ENCODE measurements around the gene DNPH1. TPM values are rescaled to one million over a fixed set of nuclear protein-coding genes. Genes with fewer than 3 reads are reported as not detected.

DNPH1 gene
- total RNA-seq, 1 experiment from 2014 or later = 43.5 TPM

GRCh38 chr6:43274127-43274915 is 45.0 kb upstream of the DNPH1 start:
- Histone ChIP-seq H3K79me2 (ENCODE audit: low read depth) (no peaks in the 10 kb centered on the region), H3F3A (ENCODE audit: insufficient read depth, low read depth) (no peaks in the 10 kb centered on the region), H3K4me2 (no peak overlapping the region), H2AFZ (no peak overlapping the region), H3K27me3 (ENCODE audit: insufficient read depth, low read depth) (no peaks in the 10 kb centered on the region), H3K4me3 (no peak overlapping the region), H3K36me3 (ENCODE audit: low read depth) (no peaks in the 10 kb centered on the region), H3K9me3 (ENCODE audit: insufficient read depth, low read depth) (no peaks in the 10 kb centered on the region), H3K9me2 (ENCODE audit: insufficient read depth) (no peaks in the 10 kb centered on the region), H3K27ac (no peak overlapping the region), H3K4me1 (replicated peaks; ENCODE audit: insufficient read depth) (no peaks in the 10 kb centered on the region), H4K20me1 (ENCODE audit: insufficient read depth) (no peaks in the 10 kb centered on the region)
- no TSS peak for BruUV-seq (replicated peaks)
- ChIA-PET POLR2A (ENCODE audit: unreplicated experiment) (no interaction called here), CTCF (no interaction called here)
- intact Hi-C loops (cut with micrococcal nuclease; ENCODE audit: unreplicated experiment) = no loop called here
- no peak for DNase-seq
- TF ChIP-seq EZH2 (IDR thresholded peaks at IDR 0.05; ENCODE audit: low read depth) (no peak), CTCF (conservative IDR thresholded peaks at IDR 0.05) (no peak)

GRCh38 chr6:43273707-43274106 is 44.4 kb upstream of the DNPH1 start:
- ChIA-PET POLR2A (ENCODE audit: unreplicated experiment) (no interaction called here), CTCF (no interaction called here)
- Histone ChIP-seq H3F3A (ENCODE audit: insufficient read depth, low read depth) (no peaks in the 10 kb centered on the region), H3K9me2 (ENCODE audit: insufficient read depth) (no peaks in the 10 kb centered on the region), H3K27me3 (ENCODE audit: insufficient read depth, low read depth) (no peaks in the 10 kb centered on the region), H3K4me3 (no peak overlapping the region), H3K79me2 (ENCODE audit: low read depth) (no peaks in the 10 kb centered on the region), H2AFZ (no peak overlapping the region), H3K4me1 (replicated peaks; ENCODE audit: insufficient read depth) (no peaks in the 10 kb centered on the region), H3K4me2 (no peak overlapping the region), H3K9me3 (ENCODE audit: insufficient read depth, low read depth) (no peaks in the 10 kb centered on the region), H3K27ac (no peak overlapping the region), H4K20me1 (ENCODE audit: insufficient read depth) (no peaks in the 10 kb centered on the region), H3K36me3 (ENCODE audit: low read depth) (no peaks in the 10 kb centered on the region)
- TF ChIP-seq CTCF (conservative IDR thresholded peaks at IDR 0.05) (no peak), EZH2 (IDR thresholded peaks at IDR 0.05; ENCODE audit: low read depth) (no peak)
- no TSS peak for BruUV-seq (replicated peaks)
- intact Hi-C loops (cut with micrococcal nuclease; ENCODE audit: unreplicated experiment) = no loop called here
- DNase-seq = no peak

DNA sequence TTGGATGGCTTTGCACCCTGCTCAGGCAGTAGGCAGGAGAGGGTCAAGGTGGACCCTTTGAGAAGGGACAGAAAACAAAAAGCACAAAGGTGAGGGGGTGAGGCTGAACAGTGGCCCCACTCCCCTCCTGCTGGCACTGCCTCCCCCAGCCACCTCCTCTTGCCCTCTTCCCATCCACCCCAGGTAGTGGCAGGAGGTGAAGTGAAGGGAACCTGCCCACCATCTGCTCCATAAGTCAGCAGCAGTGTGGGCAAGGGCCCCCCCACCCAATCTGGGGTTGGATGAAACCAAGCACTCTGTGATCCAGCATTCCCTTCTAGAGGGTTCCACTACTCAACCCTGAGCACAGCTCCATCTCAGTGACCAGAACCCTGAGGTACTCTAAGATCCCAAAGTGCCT is 42.7 kb upstream of the DNPH1 start:
- Histone ChIP-seq H4K20me1 (ENCODE audit: insufficient read depth) (no peaks in the 10 kb centered on the region), H2AFZ (no peak overlapping the region), H3K27me3 (ENCODE audit: insufficient read depth, low read depth) (no peaks in the 10 kb centered on the region), H3F3A (ENCODE audit: insufficient read depth, low read depth) (no peaks in the 10 kb centered on the region), H3K9me3 (ENCODE audit: insufficient read depth, low read depth) (no peaks in the 10 kb centered on the region), H3K4me1 (replicated peaks; ENCODE audit: insufficient read depth) (no peaks in the 10 kb centered on the region), H3K4me2 (no peak overlapping the region), H3K9me2 (ENCODE audit: insufficient read depth) (no peaks in the 10 kb centered on the region), H3K79me2 (ENCODE audit: low read depth) (no peaks in the 10 kb centered on the region), H3K27ac (no peak overlapping the region), H3K36me3 (ENCODE audit: low read depth) (no peaks in the 10 kb centered on the region), H3K4me3 (no peak overlapping the region)
- intact Hi-C loops (cut with micrococcal nuclease; ENCODE audit: unreplicated experiment) = no loop called here
- BruUV-seq (replicated peaks) = no TSS peak
- DNase-seq = no peak
- ChIA-PET CTCF (no interaction called here), POLR2A (ENCODE audit: unreplicated experiment) (no interaction called here)
- no peak for TF ChIP-seq EZH2 (IDR thresholded peaks at IDR 0.05; ENCODE audit: low read depth)
- no peak for TF ChIP-seq CTCF (conservative IDR thresholded peaks at IDR 0.05)

Data from PC-9 (cell line).